Myometrial cell (primary cell): Measurements from ENCODE around the gene NAPB. TPM values are rescaled to one million over a fixed set of nuclear protein-coding genes. Genes with fewer than 3 reads are reported as not detected.

Experiments
- total RNA-seq: library from RNA; depleted of rRNA; stranded (reverse); fragments of >200 nt; gene quantifications from 2 replicates; pipeline ENCODE4 v1.2.3, GENCODE V29; 2015

NAPB gene
- total RNA-seq = 1.7 and 9.0 TPM in 2 replicates

DNA sequence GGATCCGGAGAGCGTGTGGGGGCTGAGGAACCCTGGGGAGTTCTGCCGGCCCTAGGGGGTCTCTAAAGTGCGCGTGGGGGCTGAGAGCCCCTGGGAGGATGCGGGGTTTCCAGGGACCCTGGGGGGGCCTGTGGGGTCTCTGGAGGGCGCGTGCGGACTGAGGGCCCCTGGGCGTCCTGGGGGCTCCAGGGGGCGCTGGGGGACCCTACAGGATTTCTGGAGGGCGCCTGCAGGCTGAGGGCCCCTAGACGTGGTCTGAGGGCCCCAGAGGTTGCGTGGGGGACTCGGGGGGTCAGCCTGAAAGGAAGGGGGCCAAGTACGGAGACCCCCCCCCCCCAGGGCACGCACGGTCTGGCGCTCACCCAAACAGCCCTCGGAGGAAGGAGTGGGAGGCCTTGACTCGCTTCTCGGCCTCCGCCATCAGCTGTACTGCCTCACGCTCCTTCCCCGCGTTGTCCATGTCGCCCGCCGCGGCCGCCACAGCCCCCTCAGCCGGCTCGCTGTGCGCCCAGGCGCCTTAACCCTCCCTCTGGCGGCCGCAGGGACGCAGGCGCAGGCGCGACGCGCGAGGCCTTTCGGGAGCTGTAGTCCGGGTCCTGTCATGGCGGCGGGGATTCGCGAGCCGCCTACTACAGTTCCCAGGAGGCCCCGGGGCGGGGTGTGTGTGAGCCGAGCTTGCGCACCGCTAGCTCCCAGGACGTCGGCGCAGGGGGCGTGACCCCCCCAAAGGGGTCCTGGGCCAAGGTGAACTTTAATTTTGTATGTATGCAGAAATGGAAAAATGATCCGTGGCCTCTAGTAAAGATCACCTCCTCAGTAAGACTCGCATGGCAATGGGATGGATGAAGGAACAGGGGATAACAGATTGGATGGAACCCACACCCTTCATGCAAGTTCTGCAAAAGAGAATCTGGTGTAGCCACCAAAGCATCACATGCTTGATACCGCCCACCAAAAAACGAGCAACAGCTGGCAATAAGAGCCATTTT is at the start of gene NAPB:
Gene NAPB, minus strand, starts transcription at position 546 of the 989 bp plus-strand sequence. Its CDS starts 86 bp downstream, at position 460.

GRCh38 chr20:23452776-23453175 is 31.5 kb upstream of the NAPB start, which contains the start of gene CST11:
Gene CST11 (minus strand): TSS chr20:23452876. CDS start chr20:23452811, 65 bp downstream.

GRCh38 chr20:23361476-23362391 is 59.6 kb downstream of the NAPB start, which contains the start of gene GZF1:
Gene GZF1 (plus strand): TSS chr20:23362182. CDS start chr20:23364384, 2,202 bp downstream.

GRCh38 chr20:23350196-23350903 is 70.9 kb downstream of the NAPB start, which contains the start of gene NXT1:
Gene NXT1 (plus strand): TSS chr20:23350791. CDS start chr20:23354042, 3,251 bp downstream.

Other genes with a start within 250 kb of the NAPB start
- gene NXT1, start 70.7 kb downstream of the NAPB start, total RNA-seq = 31.4 and 36.9 TPM in 2 replicates
- gene GZF1, start 59.3 kb downstream of the NAPB start, total RNA-seq = 7.8 and 10.5 TPM in 2 replicates
- gene CSTL1, start 18.2 kb upstream of the NAPB start, total RNA-seq = not detected in 2 replicates
- gene CST11, start 31.4 kb upstream of the NAPB start, total RNA-seq = not detected in 2 replicates
- not detected in 2 replicates for gene CST8, start 69.6 kb upstream of the NAPB start, total RNA-seq
- not detected in 2 replicates for gene CST9L, start 147.0 kb upstream of the NAPB start, total RNA-seq
- not detected in 2 replicates for gene CST9, start 184.4 kb upstream of the NAPB start, total RNA-seq
- gene CST3, start 216.5 kb upstream of the NAPB start, total RNA-seq = 346 and 421 TPM in 2 replicates